ENCODE measurements around the gene FNDC3B. TPM values are rescaled to one million over a fixed set of nuclear protein-coding genes. Genes with fewer than 3 reads are reported as not detected.

Gene FNDC3B
- total RNA-seq, 4 donors from 2014 or later: 59.8 to 72.6 (median 65.6) TPM

DNA sequence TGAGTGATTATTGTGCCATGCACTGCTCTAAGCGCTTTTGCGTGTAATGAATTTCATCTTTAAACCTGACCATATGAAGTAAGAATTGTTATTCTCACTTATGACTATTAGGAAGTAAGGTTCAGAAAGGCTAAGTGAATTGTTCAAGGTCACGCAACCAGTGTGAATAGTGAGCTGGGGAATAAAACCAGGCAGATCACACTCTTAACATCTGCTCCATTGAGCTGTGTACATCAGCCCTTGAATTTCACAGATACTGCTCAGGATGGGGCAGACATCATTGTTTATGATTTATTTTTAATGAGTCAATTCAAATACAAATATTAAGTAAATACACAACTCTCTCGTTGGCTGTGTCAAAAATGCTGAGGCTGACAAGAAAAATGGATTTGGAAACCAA is 184.5 kb downstream of the FNDC3B start:
- intact Hi-C loops (cut with DNase I): no loop called here
- WGBS: 97% methylated on average over 4 of the region's 4 CpGs
- Histone ChIP-seq H3K27ac (replicated peaks in 1 of 4) (no peak overlapping the region), H3K4me3 (no peak overlapping the region), H3K27me3 (no peaks in the 10 kb centered on the region), H3K4me1 (peaks cover 16 to 28% (median 19%) of the 10 kb centered on the region in 4 donors), H3K36me3 (peaks cover 0 to 8% (median 4%) of the 10 kb centered on the region in 4 donors), H3K9me3 (no peaks in the 10 kb centered on the region)
- no peak for TF ChIP-seq POLR2AphosphoS5 (IDR thresholded peaks at IDR 0.05)
- TF ChIP-seq CTCF (IDR thresholded peaks at IDR 0.05): no peak
- TF ChIP-seq POLR2A (IDR thresholded peaks at IDR 0.05; ENCODE audit: low read depth): no peak
- no peak for TF ChIP-seq EP300 (IDR thresholded peaks at IDR 0.05)
- no peak for DNase-seq (ENCODE audit: extremely low spot score)

DNA sequence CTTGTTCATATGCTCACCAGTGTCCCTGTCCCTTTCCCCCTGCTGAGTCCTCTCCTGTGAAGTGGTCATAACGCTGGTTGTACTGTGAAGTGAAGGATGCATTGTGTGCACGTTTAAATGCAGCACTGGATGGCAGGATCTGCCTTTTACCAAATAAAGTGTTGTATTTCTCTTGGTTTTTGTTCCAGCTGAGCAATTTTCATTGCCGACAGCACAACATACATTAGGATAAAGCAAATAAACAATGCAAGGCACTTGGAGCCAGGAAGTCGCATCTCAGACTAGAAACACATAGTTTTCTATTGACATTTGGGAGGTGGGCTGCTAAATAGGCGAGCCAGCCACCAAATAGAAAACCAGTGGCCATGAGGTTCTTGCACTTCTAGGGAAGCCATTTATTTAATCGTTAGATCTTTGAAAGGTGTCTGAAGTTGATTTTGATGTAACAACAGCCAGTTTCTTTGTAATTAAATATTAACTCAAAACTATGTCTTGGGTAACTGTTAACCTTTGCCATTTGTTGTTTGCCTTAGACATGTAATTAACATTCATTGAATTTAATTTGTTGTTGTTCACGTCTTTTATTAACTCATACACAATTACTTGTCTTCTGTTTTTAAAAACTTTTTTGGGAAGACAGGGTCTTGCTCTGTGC is 185.3 kb downstream of the FNDC3B start:
- Histone ChIP-seq H3K4me1 (peaks cover 12 to 21% (median 16%) of the 10 kb centered on the region in 4 donors), H3K9me3 (no peaks in the 10 kb centered on the region), H3K4me3 (no peak overlapping the region), H3K36me3 (peaks cover 0 to 8% (median 4%) of the 10 kb centered on the region in 4 donors), H3K27me3 (no peaks in the 10 kb centered on the region), H3K27ac (replicated peaks in 1 of 4) (no peak overlapping the region)
- intact Hi-C loops (cut with DNase I): no loop called here
- no peak for TF ChIP-seq CTCF (IDR thresholded peaks at IDR 0.05)
- no peak for TF ChIP-seq POLR2A (IDR thresholded peaks at IDR 0.05; ENCODE audit: low read depth)
- no peak for TF ChIP-seq EP300 (IDR thresholded peaks at IDR 0.05)
- no peak for TF ChIP-seq POLR2AphosphoS5 (IDR thresholded peaks at IDR 0.05)
- 86% methylated on average over 7 of the region's 7 CpGs for WGBS
- no peak for DNase-seq (ENCODE audit: extremely low spot score)

- intact Hi-C loops (cut with DNase I): no loop called here
- peaks cover 0 to 8% (median 4%) of the 10 kb centered on the region in 4 donors for H3K36me3 ChIP-seq
- H3K27ac ChIP-seq (replicated peaks in 1 of 4): no peak overlapping the region
- no peak for TF ChIP-seq CTCF (IDR thresholded peaks at IDR 0.05)
- no peak for TF ChIP-seq POLR2A (IDR thresholded peaks at IDR 0.05; ENCODE audit: low read depth)
- no peak for TF ChIP-seq EP300 (IDR thresholded peaks at IDR 0.05)
- DNase-seq (ENCODE audit: extremely low spot score): no peak
- peaks cover 12 to 19% (median 15%) of the 10 kb centered on the region in 4 donors for H3K4me1 ChIP-seq
- no peak overlapping the region for H3K4me3 ChIP-seq
- H3K9me3 ChIP-seq: no peaks in the 10 kb centered on the region
- no peaks in the 10 kb centered on the region for H3K27me3 ChIP-seq
- WGBS: 88% methylated on average over 5 of the region's 5 CpGs
Measured at GRCh38 chr3:172225215-172225707, 185.9 kb downstream of the FNDC3B start.

DNA sequence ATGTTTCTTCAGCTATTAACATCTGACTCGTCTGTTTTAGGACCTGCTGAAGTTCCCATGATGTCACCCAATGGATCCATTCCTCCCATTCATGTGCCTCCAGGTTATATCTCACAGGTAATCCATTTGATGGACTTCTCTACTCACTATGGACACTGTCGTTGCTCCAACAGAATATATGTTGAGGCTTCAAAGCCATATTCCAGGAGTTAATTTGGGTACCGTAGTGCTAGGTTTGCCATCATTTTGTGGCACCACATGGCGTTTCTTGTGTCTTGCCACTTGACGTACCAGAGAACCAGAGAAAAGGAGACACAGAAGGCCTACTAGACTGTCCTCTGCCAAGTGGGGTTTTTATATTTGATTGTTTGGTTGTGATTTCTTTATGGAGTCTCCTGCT is 187.5 kb downstream of the FNDC3B start:
- no peak for TF ChIP-seq POLR2AphosphoS5 (IDR thresholded peaks at IDR 0.05)
- TF ChIP-seq POLR2A (IDR thresholded peaks at IDR 0.05; ENCODE audit: low read depth): no peak
- TF ChIP-seq EP300 (IDR thresholded peaks at IDR 0.05): no peak
- intact Hi-C loops (cut with DNase I): no loop called here
- WGBS: 97% methylated on average over 5 of the region's 5 CpGs

DNA sequence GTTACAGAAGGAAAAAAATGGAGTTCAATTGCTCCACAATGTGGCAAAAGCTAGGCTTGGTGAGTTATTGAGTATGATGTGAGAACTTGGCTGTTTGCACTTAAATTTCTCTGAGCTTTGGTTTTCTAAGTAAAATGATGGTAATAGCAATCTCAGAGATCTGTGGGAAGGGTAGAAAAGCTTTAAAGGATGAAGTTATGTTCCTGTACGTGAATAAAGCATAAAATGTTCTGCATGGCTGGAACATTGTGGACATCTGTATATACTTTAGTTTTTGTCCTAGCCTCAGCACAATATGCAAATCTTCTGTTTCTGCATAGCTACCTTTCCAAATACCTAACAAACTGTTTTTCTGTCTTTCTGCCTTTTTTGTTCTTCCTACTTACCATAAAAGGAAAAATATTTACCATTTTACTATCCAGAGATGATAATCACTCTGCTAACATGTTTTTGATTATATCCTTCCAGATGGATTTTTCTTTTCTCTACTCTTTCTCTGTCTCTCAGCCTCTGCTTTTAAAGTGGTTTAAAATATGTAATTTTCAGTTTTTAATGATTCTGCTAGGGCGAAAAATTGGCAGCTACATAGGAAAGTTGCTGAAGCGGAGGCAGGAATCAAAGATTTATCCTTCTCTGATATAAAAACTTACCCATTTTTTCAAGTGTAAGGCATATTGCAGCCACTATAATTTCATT is 188.1 kb downstream of the FNDC3B start:
- no peak for DNase-seq (ENCODE audit: extremely low spot score)
- TF ChIP-seq POLR2A (IDR thresholded peaks at IDR 0.05; ENCODE audit: low read depth): no peak
- TF ChIP-seq POLR2AphosphoS5 (IDR thresholded peaks at IDR 0.05): no peak
- TF ChIP-seq CTCF (IDR thresholded peaks at IDR 0.05): no peak
- no peak for TF ChIP-seq EP300 (IDR thresholded peaks at IDR 0.05)
- WGBS: 81% methylated on average over 3 of the region's 3 CpGs
- intact Hi-C loops (cut with DNase I): no loop called here
- H3K4me1 ChIP-seq: peaks cover 2 to 11% (median 8%) of the 10 kb centered on the region in 4 donors
- H3K4me3 ChIP-seq: no peak overlapping the region
- no peak overlapping the region for H3K27ac ChIP-seq (replicated peaks in 1 of 4)
- H3K27me3 ChIP-seq: no peaks in the 10 kb centered on the region
- H3K36me3 ChIP-seq: peaks cover 0 to 8% (median 4%) of the 10 kb centered on the region in 4 donors
- H3K9me3 ChIP-seq: no peaks in the 10 kb centered on the region

More for the DNA sequence above, 187.5 kb downstream of the FNDC3B start:
- H3K36me3 ChIP-seq: peaks cover 0 to 8% (median 4%) of the 10 kb centered on the region in 4 donors
- H3K4me3 ChIP-seq: no peak overlapping the region
- no peaks in the 10 kb centered on the region for H3K9me3 ChIP-seq
- H3K27me3 ChIP-seq: no peaks in the 10 kb centered on the region
- DNase-seq (ENCODE audit: extremely low spot score): no peak
- H3K27ac ChIP-seq (replicated peaks in 1 of 4): no peak overlapping the region
- H3K4me1 ChIP-seq: peaks cover 7 to 13% (median 12%) of the 10 kb centered on the region in 4 donors

Measured in esophagus muscularis mucosa (tissue), 4 donors.